HEK293 (cell line): ENCODE results near the gene VWCE.
A peak's percentile ranks its signal among the peaks of the same experiment; 100 is the strongest.

ENCODE experiments used
- CTCF ChIA-PET: fragments of 350-600 bp; formaldehyde crosslinking; extraction: SDS; loops from one replicate; lab custom pipeline; 2021; ENCODE audit warnings: antibody characterized with exemption; lab: Yijun Ruan, JAX
- POLR2A ChIA-PET: fragments of 300-600 bp; formaldehyde crosslinking; extraction: SDS; loops from one replicate; lab custom pipeline; 2020; ENCODE audit warnings: antibody characterized with exemption, inconsistent platforms; lab: Yijun Ruan, JAX
- H3K27ac ChIP-seq: fragments of 200-500 bp; sonication (Bioruptor generic); 2 replicates; pipeline ENCODE4 v1.5.1; 2014; ENCODE audit warnings: low read depth, low read length, control low read depth, inconsistent platforms; ENCODE audit errors: extremely low read depth
- H3K36me3 ChIP-seq, 2 experiments: fragments of 200-500 bp in 1 of 2; sonication (Bioruptor generic) in 1 of 2; 1 replicate in 1 of 2; 2 replicates in 1 of 2; pipeline ENCODE4 v1.5.1; 2014 to 2017; ENCODE audit warnings: inconsistent platforms in 2 of 2, low read length in 2 of 2; ENCODE audit not compliant: control insufficient read depth in 2 of 2, insufficient read depth in 1 of 2
- H3K4me1 ChIP-seq: fragments of 200-500 bp; sonication (Bioruptor generic); 2 replicates; pipeline ENCODE4 v1.5.1; 2014; ENCODE audit warnings: mild to moderate bottlenecking, low read length, inconsistent platforms; ENCODE audit not compliant: control insufficient read depth, insufficient read depth
- H3K4me3 ChIP-seq: 2 replicates; pipeline ENCODE4 v1.5.1; 2011; ENCODE audit warnings: low read depth, mild to moderate bottlenecking, control low read depth, low read length, moderate library complexity
- H3K9me3 ChIP-seq: fragments of 200-500 bp; sonication (Bioruptor generic); 2 replicates; pipeline ENCODE4 v1.5.1; 2014; ENCODE audit warnings: low read depth, low read length, inconsistent platforms; ENCODE audit not compliant: control insufficient read depth, insufficient read depth
- EGR2 ChIP-seq: fragments of 450-650 bp; formaldehyde crosslinking; IDR thresholded peaks from 2 replicates; pipeline ENCODE4 v1.5.1; 2016; ENCODE audit warnings: low read depth, missing biosample characterization, missing genetic modification characterization
- FEZF1 ChIP-seq: fragments of 450-650 bp; formaldehyde crosslinking; IDR thresholded peaks from 2 replicates; pipeline ENCODE4 v1.5.1; 2016; ENCODE audit warnings: missing biosample characterization, missing genetic modification characterization
- KLF10 ChIP-seq: fragments of 450-650 bp; IDR thresholded peaks from 2 replicates; pipeline ENCODE4 v1.5.1; 2018; ENCODE audit warnings: missing biosample characterization, mild to moderate bottlenecking, missing genetic modification characterization
- KLF9 ChIP-seq: fragments of 450-650 bp; formaldehyde crosslinking; IDR thresholded peaks from 2 replicates; pipeline ENCODE4 v1.5.1; 2016; ENCODE audit warnings: missing biosample characterization, missing genetic modification characterization, low read depth
- PRDM4 ChIP-seq: fragments of 450-650 bp; formaldehyde crosslinking; IDR thresholded peaks from 2 replicates; pipeline ENCODE4 v1.5.1; 2017; ENCODE audit warnings: missing biosample characterization, missing genetic modification characterization
- SALL2 ChIP-seq: fragments of 450-650 bp; formaldehyde crosslinking; IDR thresholded peaks from 2 replicates; pipeline ENCODE4 v1.5.0; 2017; ENCODE audit warnings: missing biosample characterization, mild to moderate bottlenecking, missing genetic modification characterization, borderline replicate concordance
- ZBTB11 ChIP-seq: fragments of 450-650 bp; formaldehyde crosslinking; conservative IDR thresholded peaks from 2 replicates; pipeline ENCODE4 v1.5.1; 2016; ENCODE audit warnings: low read depth, missing biosample characterization, missing genetic modification characterization
- ZBTB20 ChIP-seq: fragments of 450-650 bp; formaldehyde crosslinking; IDR thresholded peaks from 2 replicates; pipeline ENCODE4 v1.5.1; 2016; ENCODE audit warnings: missing biosample characterization, missing genetic modification characterization
- ZFHX2 ChIP-seq: fragments of 450-650 bp; formaldehyde crosslinking; conservative IDR thresholded peaks from 2 replicates; pipeline ENCODE4 v1.5.1; 2016; ENCODE audit warnings: missing biosample characterization, missing genetic modification characterization
- ZIC2 ChIP-seq: fragments of 450-650 bp; formaldehyde crosslinking; IDR thresholded peaks from 2 replicates; pipeline ENCODE4 v1.5.1; 2016; ENCODE audit warnings: missing biosample characterization, missing genetic modification characterization
- ZNF132 ChIP-seq: fragments of 450-650 bp; formaldehyde crosslinking; IDR thresholded peaks from 2 replicates; pipeline ENCODE4 v1.5.1; 2017; ENCODE audit warnings: missing biosample characterization, missing genetic modification characterization, borderline replicate concordance
- ZNF174 ChIP-seq: fragments of 450-650 bp; formaldehyde crosslinking; IDR thresholded peaks from 2 replicates; pipeline ENCODE4 v1.5.0; 2017; ENCODE audit warnings: missing biosample characterization, mild to moderate bottlenecking, missing genetic modification characterization
- ZNF2 ChIP-seq: fragments of 450-650 bp; formaldehyde crosslinking; IDR thresholded peaks from 2 replicates; pipeline ENCODE4 v1.5.1; 2016; ENCODE audit warnings: missing biosample characterization, missing genetic modification characterization
- ZNF37A ChIP-seq: fragments of 450-650 bp; IDR thresholded peaks from 2 replicates; pipeline ENCODE4 v1.5.1; 2018; ENCODE audit warnings: missing biosample characterization, missing genetic modification characterization
- ZNF391 ChIP-seq: fragments of 450-650 bp; formaldehyde crosslinking; IDR thresholded peaks from 2 replicates; pipeline ENCODE4 v1.5.1; 2016; ENCODE audit warnings: low read depth, missing biosample characterization, missing genetic modification characterization, borderline replicate concordance
- ZNF530 ChIP-seq: fragments of 450-650 bp; formaldehyde crosslinking; IDR thresholded peaks from 2 replicates; pipeline ENCODE4 v1.5.1; 2016; ENCODE audit warnings: low read depth, missing biosample characterization, missing genetic modification characterization
- ZNF561 ChIP-seq: fragments of 450-650 bp; IDR thresholded peaks from 2 replicates; pipeline ENCODE4 v1.5.1; 2018; ENCODE audit warnings: missing biosample characterization, missing genetic modification characterization, borderline replicate concordance
- ZNF600 ChIP-seq: fragments of 450-650 bp; formaldehyde crosslinking; IDR thresholded peaks from 2 replicates; pipeline ENCODE4 v1.5.1; 2016; ENCODE audit warnings: missing biosample characterization, missing genetic modification characterization
- ZNF624 ChIP-seq: fragments of 450-650 bp; formaldehyde crosslinking; IDR thresholded peaks from 2 replicates; pipeline ENCODE4 v1.5.1; 2017; ENCODE audit warnings: missing biosample characterization, missing genetic modification characterization
- ZNF660 ChIP-seq: fragments of 450-650 bp; IDR thresholded peaks from 2 replicates; pipeline ENCODE4 v1.5.1; 2018; ENCODE audit warnings: missing biosample characterization, mild to moderate bottlenecking, missing genetic modification characterization
- ZNF664 ChIP-seq: fragments of 450-650 bp; formaldehyde crosslinking; IDR thresholded peaks from 2 replicates; pipeline ENCODE4 v1.5.1; 2016; ENCODE audit warnings: missing biosample characterization, missing genetic modification characterization
- ZNF701 ChIP-seq: fragments of 450-650 bp; formaldehyde crosslinking; IDR thresholded peaks from 2 replicates; pipeline ENCODE4 v1.5.1; 2016; ENCODE audit warnings: missing biosample characterization, missing genetic modification characterization
- TF ChIP-seq, protein P1 (sequence below): fragments of 450-650 bp; formaldehyde crosslinking; IDR thresholded peaks from 2 replicates; pipeline ENCODE4; 2016; ENCODE audit warnings: missing biosample characterization, missing genetic modification characterization
- TF ChIP-seq, protein P2 (sequence below): fragments of 450-650 bp; formaldehyde crosslinking; optimal IDR thresholded peaks from 2 replicates; pipeline ENCODE3; 2016; ENCODE audit warnings: missing biosample characterization, mild to moderate bottlenecking, missing genetic modification characterization

VWCE gene

GRCh38 chr11:61297746-61298145, 2.6 kb upstream of the VWCE start (continued):
- TF ChIP-seq, protein P1, sequence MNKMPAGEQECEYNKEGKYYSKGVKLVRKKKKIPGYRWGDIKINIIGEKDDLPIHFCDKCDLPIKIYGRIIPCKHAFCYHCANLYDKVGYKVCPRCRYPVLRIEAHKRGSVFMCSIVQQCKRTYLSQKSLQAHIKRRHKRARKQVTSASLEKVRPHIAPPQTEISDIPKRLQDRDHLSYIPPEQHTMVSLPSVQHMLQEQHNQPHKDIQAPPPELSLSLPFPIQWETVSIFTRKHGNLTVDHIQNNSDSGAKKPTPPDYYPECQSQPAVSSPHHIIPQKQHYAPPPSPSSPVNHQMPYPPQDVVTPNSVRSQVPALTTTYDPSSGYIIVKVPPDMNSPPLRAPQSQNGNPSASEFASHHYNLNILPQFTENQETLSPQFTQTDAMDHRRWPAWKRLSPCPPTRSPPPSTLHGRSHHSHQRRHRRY (tag by site-specific recombination): no peak
- no peak for TF ChIP-seq KLF10 (tag by site-specific recombination)
- no peak for TF ChIP-seq FEZF1
- TF ChIP-seq ZNF660 (tag by site-specific recombination): 0 out of 2 replicates have a peak, but pooled peaks have one; percentile 18
- no peak for TF ChIP-seq ZNF391 (tag by site-specific recombination)
- no peak for TF ChIP-seq ZBTB11 (tag by site-specific recombination)
- TF ChIP-seq SALL2 (tag by site-specific recombination): no peak
- no peak for TF ChIP-seq ZNF624 (tag by site-specific recombination)
- no peak for TF ChIP-seq KLF9 (tag by site-specific recombination)
- 0 out of 2 replicates have a peak, but pooled peaks have one; percentile 20 for TF ChIP-seq ZBTB20 (tag by site-specific recombination)
- no peak for TF ChIP-seq ZNF37A
- peak; percentile 35 for TF ChIP-seq EGR2
- no peak for TF ChIP-seq ZNF132 (tag by site-specific recombination)
- no peak for TF ChIP-seq ZNF701 (tag by site-specific recombination)

DNA sequence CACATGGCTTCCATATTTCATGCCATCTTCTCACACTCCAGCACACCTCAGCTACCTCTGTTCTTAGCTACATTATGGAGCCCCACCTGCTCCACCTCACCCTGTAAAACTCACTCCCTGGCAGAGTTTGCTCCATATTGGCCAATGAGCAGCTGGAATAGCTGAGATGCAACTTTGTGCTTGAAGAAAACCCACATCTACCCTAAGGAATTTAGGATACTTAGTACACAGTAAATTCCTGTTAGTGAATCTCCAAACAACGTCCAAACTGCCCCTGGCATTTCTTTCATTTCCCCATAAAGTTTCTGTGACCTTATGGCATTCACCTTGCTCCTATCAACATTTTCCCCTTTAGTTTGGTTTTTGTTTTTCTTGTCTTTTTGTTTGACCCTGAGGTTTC, 2.2 kb upstream of the VWCE start:
- CTCF ChIA-PET: interaction anchor here (0.7 to 0.9 kb wide), 2 partner anchors 9 to 37 kb away, joined by 3 read pairs; no protein-coding TSS in a partner anchor
- no peaks in the 10 kb centered on the region; the same call in 1 of the 2 replicates for H3K4me1 ChIP-seq
- no peak overlapping the region for H3K4me3 ChIP-seq
- peaks cover 5 to 56% of the 10 kb centered on the region in 2 experiments; a peak in 2 of 3 replicates for H3K36me3 ChIP-seq
- H3K9me3 ChIP-seq: no peaks in the 10 kb centered on the region
- TF ChIP-seq ZNF561 (tag by site-specific recombination): no peak
- TF ChIP-seq ZIC2: no peak
- TF ChIP-seq ZNF174: no peak
- TF ChIP-seq ZNF664: peak; percentile 8; the same call in 1 of the 2 replicates
- TF ChIP-seq SALL2 (tag by site-specific recombination): no peak
- no peak for TF ChIP-seq ZFHX2
- TF ChIP-seq ZNF2 (tag by site-specific recombination): no peak
- TF ChIP-seq ZNF530 (tag by site-specific recombination): no peak
- TF ChIP-seq, protein P2, sequence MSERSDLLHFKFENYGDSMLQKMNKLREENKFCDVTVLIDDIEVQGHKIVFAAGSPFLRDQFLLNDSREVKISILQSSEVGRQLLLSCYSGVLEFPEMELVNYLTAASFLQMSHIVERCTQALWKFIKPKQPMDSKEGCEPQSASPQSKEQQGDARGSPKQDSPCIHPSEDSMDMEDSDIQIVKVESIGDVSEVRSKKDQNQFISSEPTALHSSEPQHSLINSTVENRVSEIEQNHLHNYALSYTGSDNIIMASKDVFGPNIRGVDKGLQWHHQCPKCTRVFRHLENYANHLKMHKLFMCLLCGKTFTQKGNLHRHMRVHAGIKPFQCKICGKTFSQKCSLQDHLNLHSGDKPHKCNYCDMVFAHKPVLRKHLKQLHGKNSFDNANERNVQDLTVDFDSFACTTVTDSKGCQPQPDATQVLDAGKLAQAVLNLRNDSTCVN (tag by site-specific recombination): no peak
- TF ChIP-seq ZNF600: peak; percentile 13; the same call in 1 of the 2 replicates
- no peak for TF ChIP-seq PRDM4 (tag by site-specific recombination)
- no peak for TF ChIP-seq KLF10 (tag by site-specific recombination)
- no peak for TF ChIP-seq ZBTB20 (tag by site-specific recombination)
- TF ChIP-seq, all 188 proteins: peak for 2
- POLR2A ChIA-PET: interaction anchor here (0.9 kb wide), 1 partner anchor 39 kb away, joined by 3 read pairs; no protein-coding TSS in a partner anchor
- H3K27ac ChIP-seq: peak overlapping the region; percentile 25; the same call in 1 of the 2 replicates
